ENCODE data around the gene HLX. TPM values are rescaled to one million over a fixed set of nuclear protein-coding genes. Genes with fewer than 3 reads are reported as not detected.

Gene HLX
- total RNA-seq, 2 donors from 2014 or later, result 1.7 to 6.2 TPM

DNA sequence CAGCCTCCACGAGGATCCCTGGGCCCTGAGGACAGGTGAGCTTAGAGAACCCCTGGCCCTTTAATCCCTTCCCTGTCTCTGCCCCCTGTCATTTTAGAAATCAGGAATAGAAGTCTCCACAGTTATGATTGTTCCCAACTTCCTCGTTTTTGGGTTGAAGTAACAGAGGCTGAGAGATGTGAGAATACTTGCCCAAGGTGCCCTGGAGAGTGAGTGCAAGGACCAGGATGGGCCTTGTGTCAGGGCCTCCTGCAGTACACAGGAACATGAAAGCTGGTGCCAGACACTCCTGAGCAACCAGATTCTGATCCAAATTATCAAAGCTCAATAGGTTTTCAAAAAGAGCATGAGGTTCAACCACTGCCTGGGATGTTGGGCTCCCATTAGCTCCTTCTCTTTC is 10.1 kb downstream of the HLX start:
- TF ChIP-seq, protein P1, sequence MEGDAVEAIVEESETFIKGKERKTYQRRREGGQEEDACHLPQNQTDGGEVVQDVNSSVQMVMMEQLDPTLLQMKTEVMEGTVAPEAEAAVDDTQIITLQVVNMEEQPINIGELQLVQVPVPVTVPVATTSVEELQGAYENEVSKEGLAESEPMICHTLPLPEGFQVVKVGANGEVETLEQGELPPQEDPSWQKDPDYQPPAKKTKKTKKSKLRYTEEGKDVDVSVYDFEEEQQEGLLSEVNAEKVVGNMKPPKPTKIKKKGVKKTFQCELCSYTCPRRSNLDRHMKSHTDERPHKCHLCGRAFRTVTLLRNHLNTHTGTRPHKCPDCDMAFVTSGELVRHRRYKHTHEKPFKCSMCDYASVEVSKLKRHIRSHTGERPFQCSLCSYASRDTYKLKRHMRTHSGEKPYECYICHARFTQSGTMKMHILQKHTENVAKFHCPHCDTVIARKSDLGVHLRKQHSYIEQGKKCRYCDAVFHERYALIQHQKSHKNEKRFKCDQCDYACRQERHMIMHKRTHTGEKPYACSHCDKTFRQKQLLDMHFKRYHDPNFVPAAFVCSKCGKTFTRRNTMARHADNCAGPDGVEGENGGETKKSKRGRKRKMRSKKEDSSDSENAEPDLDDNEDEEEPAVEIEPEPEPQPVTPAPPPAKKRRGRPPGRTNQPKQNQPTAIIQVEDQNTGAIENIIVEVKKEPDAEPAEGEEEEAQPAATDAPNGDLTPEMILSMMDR (IDR thresholded peaks at IDR 0.05), result no peak
- peaks cover 81% of the 10 kb centered on the region for H3K27me3 ChIP-seq
- no peaks in the 10 kb centered on the region for H3K9me3 ChIP-seq
- no peak overlapping the region for H3K9ac ChIP-seq (ENCODE audit: low read depth in 2 of 2, low read length in 2 of 2)
- no peak overlapping the region for H3K4me3 ChIP-seq
- H3K4me1 ChIP-seq, result no peaks in the 10 kb centered on the region
- no peak for DNase-seq
- H3K27ac ChIP-seq, result no peak overlapping the region
- intact Hi-C loops (cut with DNase I), result no loop called here
- no peaks in the 10 kb centered on the region for H3K36me3 ChIP-seq

DNA sequence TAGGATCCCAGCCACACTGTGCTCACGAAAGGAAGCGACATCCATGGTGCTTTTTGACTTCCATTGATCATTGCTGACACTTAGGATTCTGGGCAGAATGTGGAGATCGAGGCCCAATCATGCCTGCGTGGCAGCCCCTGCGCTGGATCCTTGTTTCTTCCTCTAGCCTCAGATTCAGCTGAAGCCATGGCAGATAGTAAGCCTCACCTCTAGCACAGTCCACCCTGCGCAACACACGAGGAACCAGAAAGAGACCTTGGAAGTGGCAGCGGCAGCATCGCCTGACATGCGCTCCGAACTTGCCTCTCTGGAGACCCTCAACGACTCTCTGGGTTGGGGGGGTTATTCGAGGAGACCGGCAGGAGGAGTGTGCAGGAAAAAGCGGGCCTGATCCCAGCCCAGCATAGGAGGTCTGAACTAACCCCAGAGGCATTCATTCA is 10.6 kb downstream of the HLX start:
- TF ChIP-seq, protein P1 (IDR thresholded peaks at IDR 0.05), result no peak
- no peaks in the 10 kb centered on the region for H3K4me1 ChIP-seq
- H3K36me3 ChIP-seq, result no peaks in the 10 kb centered on the region
- no peak overlapping the region for H3K9ac ChIP-seq (ENCODE audit: low read depth in 2 of 2, low read length in 2 of 2)
- intact Hi-C loops (cut with DNase I), result no loop called here
- H3K4me3 ChIP-seq, result no peak overlapping the region
- H3K27me3 ChIP-seq, result peaks cover 81% of the 10 kb centered on the region
- no peak overlapping the region for H3K27ac ChIP-seq
- H3K9me3 ChIP-seq, result no peaks in the 10 kb centered on the region
- no peak for DNase-seq

DNA sequence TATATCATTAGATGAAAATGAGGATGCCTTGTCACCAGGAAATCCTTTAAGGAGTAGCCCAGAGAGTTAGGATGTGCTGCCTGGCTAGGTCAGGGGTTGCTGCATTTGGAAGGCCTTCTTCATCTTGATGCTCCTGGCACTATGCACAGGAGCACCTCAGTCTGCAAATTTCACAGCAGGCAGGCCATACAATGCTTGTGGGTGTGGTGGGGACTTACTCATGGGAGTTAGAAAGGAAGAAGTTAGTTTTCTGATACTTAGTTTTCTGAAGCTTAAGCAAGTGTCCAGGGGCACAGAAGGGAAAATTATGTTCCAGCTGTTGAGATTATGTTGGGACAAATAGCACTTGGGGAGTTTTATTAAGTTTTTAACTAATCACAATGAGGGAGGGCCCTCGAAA is 11.4 kb downstream of the HLX start:
- Histone ChIP-seq H3K27ac (no peak overlapping the region), H3K27me3 (peaks cover 85% of the 10 kb centered on the region), H3K9me3 (no peaks in the 10 kb centered on the region), H3K4me3 (no peak overlapping the region), H3K4me1 (no peaks in the 10 kb centered on the region), H3K36me3 (no peaks in the 10 kb centered on the region), H3K9ac (ENCODE audit: low read depth in 2 of 2, low read length in 2 of 2) (no peak overlapping the region)
- intact Hi-C loops (cut with DNase I), result no loop called here
- no peak for DNase-seq
- TF ChIP-seq, protein P1 (IDR thresholded peaks at IDR 0.05), result no peak

DNA sequence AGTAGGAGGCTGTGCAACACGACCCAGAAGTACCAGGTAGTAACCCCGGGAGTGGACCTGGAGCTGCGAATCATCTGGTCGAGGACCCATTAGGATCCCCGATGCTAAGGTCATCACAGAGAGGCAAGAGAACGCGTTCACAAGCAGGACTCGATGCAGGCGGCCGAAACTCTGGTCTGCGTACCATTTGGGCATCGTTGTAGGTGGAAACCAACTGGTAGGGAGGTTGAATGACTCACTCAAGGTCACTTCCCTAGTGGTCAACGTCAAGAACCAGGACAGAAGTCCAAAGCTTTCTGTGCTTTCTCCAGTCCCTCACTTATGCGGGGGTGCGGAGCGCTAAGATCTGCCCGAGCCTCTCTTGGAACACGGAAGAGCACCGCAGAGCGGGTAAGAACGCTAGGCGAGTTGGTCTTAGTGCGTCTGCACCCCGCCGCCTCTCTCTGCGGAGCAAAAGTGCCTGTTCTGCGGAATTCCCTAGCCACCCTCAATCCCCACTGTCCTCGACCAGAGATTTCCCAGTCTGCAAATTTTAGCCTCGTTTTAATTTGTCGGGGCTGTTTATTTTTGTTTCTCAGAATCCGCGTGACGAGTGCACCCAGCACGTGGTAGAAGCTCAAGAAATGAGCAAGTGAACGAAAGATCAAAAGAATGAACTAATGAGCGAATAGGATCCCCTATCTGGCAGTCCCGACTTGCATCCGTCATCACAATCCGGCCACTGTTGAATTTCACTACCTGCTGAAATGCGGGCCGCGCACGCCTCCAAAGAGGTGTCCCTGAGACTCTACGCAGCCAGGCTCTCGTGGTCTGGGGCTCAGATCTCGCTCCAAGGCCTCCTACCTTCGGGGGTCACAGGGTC is 12.2 kb downstream of the HLX start:
- H3K27ac ChIP-seq, result no peak overlapping the region
- H3K4me3 ChIP-seq, result no peak overlapping the region
- H3K36me3 ChIP-seq, result no peaks in the 10 kb centered on the region
- no peak for DNase-seq
- TF ChIP-seq, protein P1 (IDR thresholded peaks at IDR 0.05), result no peak
- no peaks in the 10 kb centered on the region for H3K4me1 ChIP-seq
- peaks cover 92% of the 10 kb centered on the region for H3K27me3 ChIP-seq
- no peaks in the 10 kb centered on the region for H3K9me3 ChIP-seq
- no peak overlapping the region for H3K9ac ChIP-seq (ENCODE audit: low read depth in 2 of 2, low read length in 2 of 2)
- intact Hi-C loops (cut with DNase I), result no loop called here

DNA sequence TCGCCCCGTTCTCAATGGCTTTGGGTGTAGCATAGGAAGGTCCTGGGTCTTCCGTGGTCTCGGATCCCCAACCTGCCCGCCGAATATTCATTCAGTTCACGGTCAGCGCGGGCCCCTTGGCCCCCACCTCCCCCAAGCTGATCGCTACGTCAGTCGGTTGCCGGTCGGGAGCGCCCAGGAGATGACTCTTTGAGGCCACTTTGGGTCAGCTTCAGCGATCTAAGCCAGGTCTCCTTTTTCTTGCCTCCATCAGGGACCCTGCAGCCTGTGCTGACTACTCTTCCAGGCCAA is 12.8 kb downstream of the HLX start:
- Histone ChIP-seq H3K27me3 (peaks cover 87% of the 10 kb centered on the region), H3K27ac (no peak overlapping the region), H3K4me1 (no peaks in the 10 kb centered on the region), H3K9me3 (no peaks in the 10 kb centered on the region), H3K9ac (ENCODE audit: low read depth in 2 of 2, low read length in 2 of 2) (no peak overlapping the region), H3K36me3 (no peaks in the 10 kb centered on the region), H3K4me3 (no peak overlapping the region)
- no peak for DNase-seq
- intact Hi-C loops (cut with DNase I), result no loop called here
- TF ChIP-seq, protein P1 (IDR thresholded peaks at IDR 0.05), result no peak

Measured in colonic mucosa (tissue), 4 donors.